Fibroblast of the conjunctiva (primary cell): ENCODE measurements around the gene SLA2.
"Not testable (repeated sequence)": the region's sequence is repeated elsewhere in the genome, so short reads cannot be mapped to it uniquely, and the experiment has no call there.

ENCODE experiments used
- DNase-seq: peaks from one replicate; pipeline ENCODE4 v3.0.0-alpha.2; 2010; ENCODE audit warnings: low read depth

The SLA2 gene

DNA sequence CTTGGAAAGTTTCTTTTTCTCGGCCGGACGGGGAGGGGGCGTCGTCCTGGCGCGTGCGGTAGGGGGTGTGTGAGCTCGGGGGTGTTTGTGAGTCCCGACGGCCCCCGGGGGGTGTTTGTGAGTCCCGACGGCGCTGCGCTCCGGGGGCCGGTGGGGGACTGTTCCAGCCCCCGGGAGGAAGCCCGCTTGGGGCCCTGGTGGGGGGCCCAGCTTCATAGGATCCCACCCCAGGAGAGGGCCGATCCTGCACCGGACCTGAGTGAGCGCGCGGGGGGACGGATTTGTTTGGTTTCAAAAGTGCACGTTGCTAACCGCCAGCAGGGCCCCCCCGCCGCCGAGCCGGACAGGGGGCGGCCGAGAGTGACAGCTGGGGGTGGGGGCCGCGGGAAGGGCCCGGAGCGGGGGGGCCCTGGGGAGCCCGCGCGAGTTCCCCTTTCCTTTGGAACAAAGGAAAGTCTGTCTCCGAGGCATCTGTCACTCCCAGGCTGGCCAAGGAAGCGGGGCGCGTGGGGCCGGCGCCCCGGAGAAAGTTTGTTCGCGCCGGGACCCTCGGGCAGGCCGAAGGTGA, 72.1 kb downstream of the SLA2 start:
- no peak for DNase-seq

GRCh38 chr20:36573103-36573797, 72.7 kb downstream of the SLA2 start, which contains the start of gene TGIF2:
Gene TGIF2, plus strand, starts transcription at chr20:36573597. Its CDS starts 5,178 bp downstream, at chr20:36578775.
- peak; percentile 28 for DNase-seq

GRCh38 chr20:36572701-36573102, 73.3 kb downstream of the SLA2 start:
- no peak for DNase-seq

GRCh38 chr20:36571564-36572504, 74.2 kb downstream of the SLA2 start:
- no peak for DNase-seq

DNA sequence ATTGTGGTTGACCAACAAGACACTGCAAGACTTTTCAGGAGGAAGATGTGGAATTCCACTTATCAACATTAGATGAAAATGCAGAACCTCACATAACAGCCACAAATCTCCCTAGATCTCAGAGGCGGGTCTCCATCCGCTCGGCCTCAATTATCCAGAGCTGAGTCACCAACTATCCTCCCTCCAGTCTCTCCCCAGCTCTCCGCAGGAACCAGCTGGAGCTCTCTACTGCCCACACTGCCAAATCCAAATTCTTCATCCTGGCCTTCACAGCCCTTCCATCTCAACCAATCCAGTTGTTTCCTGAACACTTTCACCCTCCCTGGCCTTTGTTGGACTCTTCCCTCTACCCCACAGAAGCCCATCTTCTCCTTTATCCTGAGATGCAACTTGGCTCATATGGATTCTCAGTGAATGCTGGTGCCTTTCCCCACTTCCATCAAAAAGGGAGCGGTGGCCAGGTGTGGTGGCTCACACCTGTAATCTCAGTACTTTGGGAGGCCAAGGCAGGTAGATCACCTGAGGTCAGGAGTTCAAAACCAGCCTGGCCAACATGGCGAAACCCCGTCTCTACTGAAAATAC, 76.1 kb downstream of the SLA2 start:
- no peak for DNase-seq

GRCh38 chr20:36565520-36565919, 80.5 kb downstream of the SLA2 start:
- DNase-seq: no peak

- not testable (repeated sequence) for DNase-seq
Measured at GRCh38 chr20:36564726-36565121, 81.3 kb downstream of the SLA2 start.

DNA sequence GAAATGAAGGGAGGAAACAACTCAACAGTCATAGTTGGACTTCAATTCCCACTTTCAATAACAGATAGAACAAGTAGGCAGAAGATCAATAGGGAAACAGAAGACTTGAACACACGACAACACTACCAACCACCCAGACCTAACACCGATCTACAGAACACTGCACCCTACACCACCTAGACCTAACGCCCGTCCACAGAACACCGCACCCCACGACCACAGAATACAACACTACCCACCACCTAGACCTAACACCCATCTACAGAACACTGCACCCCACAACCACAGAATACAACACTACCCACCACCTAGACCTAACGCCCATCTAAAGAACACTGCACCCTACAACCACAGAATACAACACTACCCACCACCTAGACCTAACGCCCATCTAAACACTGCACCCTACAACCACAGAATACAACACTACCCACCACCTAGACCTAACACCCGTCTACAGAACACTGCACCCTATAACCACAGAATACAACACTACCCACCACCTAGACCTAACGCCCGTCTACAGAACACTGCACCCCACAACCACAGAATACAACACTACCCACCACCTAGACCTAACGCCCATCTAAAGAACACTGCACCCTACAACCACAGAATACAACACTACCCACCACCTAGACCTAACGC, 81.8 kb downstream of the SLA2 start:
- not testable (repeated sequence) for DNase-seq

- DNase-seq: no peak
Measured at GRCh38 chr20:36563374-36563773, 82.6 kb downstream of the SLA2 start.

- DNase-seq: no peak
Measured at GRCh38 chr20:36562724-36563123, 83.3 kb downstream of the SLA2 start.
